ENCODE measurements around the gene KIF3C.
"Not testable (repeated sequence)": the region's sequence is repeated elsewhere in the genome, so short reads cannot be mapped to it uniquely, and the experiment has no call there.

- TF ChIP-seq ARNT, ELF4 (IDR thresholded peaks at IDR 0.05): not testable (repeated sequence)
Observed at GRCh38 chr2:25913696-25913973, 68.7 kb downstream of the KIF3C start.

Measured in HEK293T (cell line).